SK-N-MC (cell line): ENCODE measurements around the gene MYH8.

Source experiments
- EZH2 ChIP-seq: fragments of 200-600 bp; sonication (generic); IDR thresholded peaks from one replicate; pipeline ENCODE4 v1.6.1; 2017; ENCODE audit warnings: antibody characterized with exemption
- POLR2AphosphoS5 ChIP-seq: IDR thresholded peaks from 2 replicates; pipeline ENCODE4 v1.6.1; 2012; ENCODE audit warnings: mild to moderate bottlenecking, low read depth, low read length, borderline replicate concordance

DNA sequence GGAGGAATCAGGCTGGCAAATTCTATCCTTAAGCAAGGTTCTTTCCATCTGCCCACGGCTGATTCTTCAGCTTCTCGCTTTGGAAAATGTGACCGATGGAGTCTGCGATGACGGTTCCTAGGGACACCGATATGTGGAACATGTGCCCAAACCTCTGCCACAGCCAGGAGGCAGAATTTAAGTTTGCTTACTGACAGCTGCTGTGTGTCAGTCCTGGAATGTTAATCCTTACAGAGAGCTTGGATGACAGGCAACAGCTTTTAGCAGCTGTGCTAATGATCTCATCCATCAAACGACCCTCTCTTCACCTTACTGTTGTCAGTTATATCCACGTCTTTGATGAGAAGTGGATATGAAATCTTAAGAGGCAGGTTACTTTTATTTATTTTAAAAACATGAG is 37.6 kb downstream of the MYH8 start:
- TF ChIP-seq EZH2 (no peak), POLR2AphosphoS5 (no peak)
